CD4-positive, alpha-beta T cell (primary cell): ENCODE results near the gene STRIT1. TPM values are rescaled to one million over a fixed set of nuclear protein-coding genes. Genes with fewer than 3 reads are reported as not detected.

Experiments used
- ATAC-seq: fragments of 200-7000 bp; cut with Tn5 transposase; one replicate; pipeline ENCODE4 v1.10.0; 2022; ENCODE audit warnings: mild to moderate bottlenecking; ENCODE audit not compliant: poor library complexity
- CTCF ChIA-PET: fragments of 350-600 bp; sonication (Branson Sonifier 250); formaldehyde crosslinking; loops from one replicate; lab custom pipeline; 2021; ENCODE audit warnings: antibody characterized with exemption, inconsistent platforms; lab: Charles Lee
- POLR2A ChIA-PET: fragments of 350-600 bp; sonication (Branson Sonifier 250); formaldehyde crosslinking; loops from one replicate; lab custom pipeline; 2021; ENCODE audit warnings: antibody characterized with exemption, inconsistent platforms; lab: Charles Lee
- DNase-seq, 14 experiments: peaks; one replicate each; pipeline ENCODE4 v3.0.0-alpha.2; 2013 to 2020; ENCODE audit warnings: mixed read lengths in 2 of 14
- H3K27ac ChIP-seq, 2 donors: one replicate each; pipeline versions ENCODE4 v1.5.1 to v1.7.0; 2013; ENCODE audit warnings: low read length in 2 of 2, low read depth in 1 of 2, mild to moderate bottlenecking in 1 of 2
- H3K27me3 ChIP-seq, 2 experiments: 1 replicate in 1 of 2; 2 replicates in 1 of 2; pipeline versions ENCODE4 v1.6.1 to v1.7.0; 2013; ENCODE audit warnings: low read length in 2 of 2, control low read depth in 1 of 2, mild to moderate bottlenecking in 1 of 2, moderate library complexity in 1 of 2; ENCODE audit not compliant: insufficient read depth in 2 of 2, control insufficient read depth in 1 of 2
- H3K36me3 ChIP-seq: one replicate; pipeline ENCODE4 v1.6.1; 2013; ENCODE audit warnings: low read length, control low read depth; ENCODE audit not compliant: insufficient read depth
- H3K4me1 ChIP-seq: one replicate; pipeline ENCODE4 v1.6.1; 2013; ENCODE audit warnings: low read length, control low read depth; ENCODE audit not compliant: insufficient read depth
- H3K4me3 ChIP-seq: one replicate; pipeline ENCODE4 v1.5.1; 2013; ENCODE audit warnings: mild to moderate bottlenecking, low read length, moderate library complexity
- H3K9me3 ChIP-seq, 2 experiments: 1 replicate in 1 of 2; 2 replicates in 1 of 2; pipeline versions ENCODE4 v1.6.1 to v1.7.0; 2013; ENCODE audit warnings: low read length in 2 of 2, mild to moderate bottlenecking in 2 of 2, control low read depth in 1 of 2, moderate library complexity in 1 of 2; ENCODE audit not compliant: control insufficient read depth in 1 of 2, insufficient read depth in 1 of 2
- H3K27ac Mint-ChIP-seq: one replicate; pipeline ENCODE4 v1.8.0; 2020; ENCODE audit warnings: mixed read lengths
- H3K27me3 Mint-ChIP-seq: one replicate; pipeline ENCODE4 v1.8.0; 2021; ENCODE audit warnings: mixed read lengths
- H3K36me3 Mint-ChIP-seq: one replicate; pipeline ENCODE4 v1.8.0; 2021; ENCODE audit warnings: low read depth, mixed read lengths
- H3K4me1 Mint-ChIP-seq: one replicate; pipeline ENCODE4 v1.8.0; 2021; ENCODE audit warnings: low read depth, mixed read lengths
- H3K4me3 Mint-ChIP-seq: one replicate; pipeline ENCODE4 v1.8.0; 2020; ENCODE audit warnings: mild to moderate bottlenecking, mixed read lengths
- H3K9me3 Mint-ChIP-seq: one replicate; pipeline ENCODE4 v1.8.0; 2020; ENCODE audit warnings: mixed read lengths
- intact Hi-C, 2 experiments: fragments of 100-400 bp; cut with DNase I in 1 of 2; cut with micrococcal nuclease in 1 of 2; formaldehyde crosslinking; loops; one replicate each; pipeline versions ENCODE4 v1.15.1 to v1.9.0; 2023 to 2025; cut with DNase I, micrococcal nuclease
- total RNA-seq, 174 experiments: library from RNA in 2 of 174; stranded (reverse) in 2 of 174; gene quantifications; one replicate each; pipeline ENCODE4 v1.2.3 and lab custom pipeline; 2021 to 2026
- TF ChIP-seq, protein P1 (sequence below): fragments of 200-600 bp; IDR thresholded peaks from one replicate; pipeline ENCODE4 v1.8.0; 2022; ENCODE audit warnings: antibody characterized with exemption, mild to moderate bottlenecking

Gene STRIT1
- total RNA-seq, 2 experiments from 2014 or later, result not detected

DNA sequence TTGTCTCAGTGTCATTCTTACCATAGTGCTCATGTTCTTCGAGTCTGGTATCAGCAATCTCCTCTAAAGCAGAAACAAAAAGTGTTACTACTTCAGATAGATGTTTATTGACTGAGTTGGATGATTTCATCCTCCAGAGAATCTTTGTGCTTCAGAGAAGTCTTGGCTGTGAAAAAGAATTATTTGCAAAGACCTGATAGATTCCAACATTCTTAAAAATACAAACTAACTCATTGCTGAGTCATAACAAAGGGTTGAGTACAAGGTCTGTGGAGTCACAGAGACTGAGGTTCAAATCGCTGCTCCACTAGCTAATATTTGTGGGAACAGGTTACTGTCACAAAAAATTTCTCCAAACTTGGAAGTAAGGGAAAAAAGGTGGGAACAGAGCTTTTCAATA is 9.0 kb upstream of the STRIT1 start:
- no peaks in the 10 kb centered on the region for H3K27me3 ChIP-seq
- no peak for ATAC-seq
- CTCF ChIA-PET, result no interaction called here
- no peak overlapping the region for H3K27ac ChIP-seq
- no peaks in the 10 kb centered on the region for H3K27me3 Mint-ChIP-seq
- TF ChIP-seq, protein P1, sequence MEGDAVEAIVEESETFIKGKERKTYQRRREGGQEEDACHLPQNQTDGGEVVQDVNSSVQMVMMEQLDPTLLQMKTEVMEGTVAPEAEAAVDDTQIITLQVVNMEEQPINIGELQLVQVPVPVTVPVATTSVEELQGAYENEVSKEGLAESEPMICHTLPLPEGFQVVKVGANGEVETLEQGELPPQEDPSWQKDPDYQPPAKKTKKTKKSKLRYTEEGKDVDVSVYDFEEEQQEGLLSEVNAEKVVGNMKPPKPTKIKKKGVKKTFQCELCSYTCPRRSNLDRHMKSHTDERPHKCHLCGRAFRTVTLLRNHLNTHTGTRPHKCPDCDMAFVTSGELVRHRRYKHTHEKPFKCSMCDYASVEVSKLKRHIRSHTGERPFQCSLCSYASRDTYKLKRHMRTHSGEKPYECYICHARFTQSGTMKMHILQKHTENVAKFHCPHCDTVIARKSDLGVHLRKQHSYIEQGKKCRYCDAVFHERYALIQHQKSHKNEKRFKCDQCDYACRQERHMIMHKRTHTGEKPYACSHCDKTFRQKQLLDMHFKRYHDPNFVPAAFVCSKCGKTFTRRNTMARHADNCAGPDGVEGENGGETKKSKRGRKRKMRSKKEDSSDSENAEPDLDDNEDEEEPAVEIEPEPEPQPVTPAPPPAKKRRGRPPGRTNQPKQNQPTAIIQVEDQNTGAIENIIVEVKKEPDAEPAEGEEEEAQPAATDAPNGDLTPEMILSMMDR, result no peak
- no peak overlapping the region for H3K4me3 ChIP-seq
- H3K27ac Mint-ChIP-seq, result no peak overlapping the region
- intact Hi-C loops, result no loop called here
- H3K9me3 Mint-ChIP-seq, result peaks cover 2% of the 10 kb centered on the region
- no peaks in the 10 kb centered on the region for H3K4me1 ChIP-seq
- H3K4me1 Mint-ChIP-seq, result no peaks in the 10 kb centered on the region
- no peak for DNase-seq
- H3K36me3 Mint-ChIP-seq, result no peaks in the 10 kb centered on the region
- H3K4me3 Mint-ChIP-seq, result no peak overlapping the region
- no peaks in the 10 kb centered on the region for H3K36me3 ChIP-seq
- POLR2A ChIA-PET, result no interaction called here
- peaks cover 1 to 3% of the 10 kb centered on the region in 2 experiments for H3K9me3 ChIP-seq

DNA sequence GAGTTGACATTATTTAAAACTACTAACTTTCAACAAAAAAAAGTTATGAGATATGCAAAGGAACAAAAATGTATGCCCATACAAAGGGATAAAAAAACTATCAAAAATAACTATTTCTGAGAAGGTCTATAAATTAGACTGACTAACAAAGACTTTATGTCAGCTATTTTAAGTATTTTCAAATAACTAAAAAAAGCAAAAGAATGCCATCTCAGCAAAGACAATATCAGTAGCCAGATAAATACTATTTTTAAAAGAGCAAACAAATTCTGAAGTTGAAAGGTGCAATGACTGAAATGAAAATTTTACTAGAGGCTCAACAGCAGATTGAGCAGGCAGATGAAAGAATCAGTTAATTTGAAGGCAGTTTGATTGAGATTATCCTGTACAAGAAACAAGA is 3.6 kb upstream of the STRIT1 start:
- H3K4me1 Mint-ChIP-seq, result no peaks in the 10 kb centered on the region
- H3K27ac ChIP-seq, result no peak overlapping the region
- CTCF ChIA-PET, result no interaction called here
- no peaks in the 10 kb centered on the region for H3K27me3 ChIP-seq
- H3K9me3 ChIP-seq, result peaks cover 3 to 16% of the 10 kb centered on the region in 2 experiments
- peaks cover 7% of the 10 kb centered on the region for H3K9me3 Mint-ChIP-seq
- no peaks in the 10 kb centered on the region for H3K36me3 ChIP-seq
- ATAC-seq (no peak), DNase-seq (no peak)
- H3K4me1 ChIP-seq, result no peaks in the 10 kb centered on the region
- H3K27me3 Mint-ChIP-seq, result no peaks in the 10 kb centered on the region
- no peak overlapping the region for H3K27ac Mint-ChIP-seq
- TF ChIP-seq, protein P1, result no peak
- H3K4me3 ChIP-seq, result no peak overlapping the region
- H3K4me3 Mint-ChIP-seq, result no peak overlapping the region
- no peaks in the 10 kb centered on the region for H3K36me3 Mint-ChIP-seq
- intact Hi-C loops, result no loop called here
- POLR2A ChIA-PET, result no interaction called here

DNA sequence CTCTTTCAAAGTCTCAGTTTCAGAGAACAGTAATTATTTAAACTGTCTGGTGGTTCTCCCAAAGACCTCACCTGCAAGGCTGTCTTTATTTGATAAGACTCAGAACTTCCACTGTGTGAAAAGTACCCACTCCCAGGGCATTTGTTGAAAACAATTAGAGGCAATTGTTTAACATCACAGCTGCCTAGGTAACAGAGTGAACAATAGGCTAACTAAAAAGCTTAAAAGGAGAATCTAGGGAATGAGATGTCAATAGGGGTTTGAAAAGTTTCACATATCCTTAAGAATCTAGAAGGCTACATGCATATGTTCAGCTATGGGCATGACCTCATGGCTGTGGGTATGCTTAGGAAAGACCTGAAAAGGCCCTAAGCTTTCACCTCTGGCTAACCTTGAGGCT is 2.9 kb upstream of the STRIT1 start:
- Mint-ChIP-seq H3K4me1 (no peaks in the 10 kb centered on the region), H3K27me3 (no peaks in the 10 kb centered on the region), H3K9me3 (peaks cover 7% of the 10 kb centered on the region), H3K36me3 (no peaks in the 10 kb centered on the region), H3K27ac (no peak overlapping the region), H3K4me3 (no peak overlapping the region)
- ChIA-PET CTCF (no interaction called here), POLR2A (no interaction called here)
- no peaks in the 10 kb centered on the region for H3K36me3 ChIP-seq
- ATAC-seq (no peak), DNase-seq (no peak)
- H3K9me3 ChIP-seq, result peaks cover 3 to 16% of the 10 kb centered on the region in 2 experiments
- H3K27ac ChIP-seq, result no peak overlapping the region
- H3K27me3 ChIP-seq, result no peaks in the 10 kb centered on the region
- TF ChIP-seq, protein P1, result no peak
- no peaks in the 10 kb centered on the region for H3K4me1 ChIP-seq
- no peak overlapping the region for H3K4me3 ChIP-seq
- intact Hi-C loops, result no loop called here
